Ovary (tissue), 3 donors: ENCODE data around the gene MYO15B.

ENCODE experiments used
- POLR2A ChIP-seq: fragments of 450-650 bp; IDR thresholded peaks from one replicate; pipeline ENCODE4 v1.6.1; 2017; ENCODE audit warnings: antibody characterized with exemption, mild to moderate bottlenecking, moderate library complexity
- TF ChIP-seq, protein P1 (sequence below), 3 donors: fragments of 450-650 bp in 2 of 3; fragments of 200-600 bp in 1 of 3; IDR thresholded peaks; one replicate each; pipeline versions ENCODE4 v1.5.1 to v1.8.0; 2016 to 2022; ENCODE audit warnings: antibody characterized with exemption in 3 of 3, mild to moderate bottlenecking in 1 of 3
- donor health status: DM: no; HTN: no; CAD: no.

DNA sequence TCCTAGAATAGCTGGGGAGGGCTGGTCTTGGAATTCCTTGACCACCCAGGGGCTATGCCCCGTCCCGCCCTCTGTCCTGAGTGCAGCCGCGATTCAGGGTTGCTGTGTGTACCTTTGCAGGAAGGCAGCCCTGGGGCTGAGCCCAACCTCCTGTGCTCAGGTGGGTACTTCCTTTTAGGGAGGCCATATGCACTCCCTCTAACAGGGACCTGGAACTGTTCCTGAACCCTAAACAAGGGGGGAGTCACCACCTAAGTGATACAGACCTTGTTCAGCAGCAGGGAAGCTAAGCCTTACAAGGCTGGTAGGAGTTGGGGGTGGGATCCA lies 37.5 kb upstream of the MYO15B start:
- TF ChIP-seq POLR2A: no peak
- TF ChIP-seq, protein P1, sequence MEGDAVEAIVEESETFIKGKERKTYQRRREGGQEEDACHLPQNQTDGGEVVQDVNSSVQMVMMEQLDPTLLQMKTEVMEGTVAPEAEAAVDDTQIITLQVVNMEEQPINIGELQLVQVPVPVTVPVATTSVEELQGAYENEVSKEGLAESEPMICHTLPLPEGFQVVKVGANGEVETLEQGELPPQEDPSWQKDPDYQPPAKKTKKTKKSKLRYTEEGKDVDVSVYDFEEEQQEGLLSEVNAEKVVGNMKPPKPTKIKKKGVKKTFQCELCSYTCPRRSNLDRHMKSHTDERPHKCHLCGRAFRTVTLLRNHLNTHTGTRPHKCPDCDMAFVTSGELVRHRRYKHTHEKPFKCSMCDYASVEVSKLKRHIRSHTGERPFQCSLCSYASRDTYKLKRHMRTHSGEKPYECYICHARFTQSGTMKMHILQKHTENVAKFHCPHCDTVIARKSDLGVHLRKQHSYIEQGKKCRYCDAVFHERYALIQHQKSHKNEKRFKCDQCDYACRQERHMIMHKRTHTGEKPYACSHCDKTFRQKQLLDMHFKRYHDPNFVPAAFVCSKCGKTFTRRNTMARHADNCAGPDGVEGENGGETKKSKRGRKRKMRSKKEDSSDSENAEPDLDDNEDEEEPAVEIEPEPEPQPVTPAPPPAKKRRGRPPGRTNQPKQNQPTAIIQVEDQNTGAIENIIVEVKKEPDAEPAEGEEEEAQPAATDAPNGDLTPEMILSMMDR (IDR thresholded peaks at IDR 0.05): no peak
